ENCODE results near the gene TENT5A. TPM values are rescaled to one million over a fixed set of nuclear protein-coding genes. Genes with fewer than 3 reads are reported as not detected.

Gene TENT5A
- total RNA-seq, 4 donors from 2014 or later: 5.6 to 42.1 (median 34.2) TPM

DNA sequence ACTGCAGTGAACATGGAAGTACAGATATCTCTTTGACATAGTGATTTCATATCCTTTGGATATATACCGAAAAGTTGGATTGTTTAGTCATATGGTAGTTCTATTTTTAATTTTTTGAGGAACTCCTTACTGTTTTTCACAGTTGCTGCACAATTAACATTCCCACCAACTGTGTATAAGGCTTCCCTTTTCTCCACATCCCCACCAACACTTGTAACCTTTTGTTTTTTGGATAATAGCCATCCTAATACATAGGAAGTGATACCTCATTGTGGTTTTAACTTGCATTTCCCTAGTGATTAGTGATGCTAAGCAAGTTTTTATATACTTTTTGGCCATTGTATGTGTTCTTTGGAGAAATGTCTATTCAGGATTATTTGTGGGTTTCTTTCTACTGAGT is 45.1 kb upstream of the TENT5A start:
- H3K4me3 ChIP-seq: no peak overlapping the region
- H3K9me3 ChIP-seq: no peaks in the 10 kb centered on the region
- WGBS, 2 donors (ENCODE audit: low coverage in 1 of 2): 68 to 77% methylated on average over 1 of the region's 1 CpG
- H3K27ac ChIP-seq: no peak overlapping the region
- no peak for DNase-seq
- no peaks in the 10 kb centered on the region for H3K36me3 ChIP-seq
- intact Hi-C loops (cut with DNase I; ENCODE audit: low total_unique reads) (no loop called here), in situ Hi-C loops (cut with MboI; ENCODE audit: low pct_ligation_motif_present in 1 of 4, low pct_unique_long_range_greater_than_20kb in 1 of 4, low sequenced_read_pairs in 3 of 4) (no loop called here)
- no peaks in the 10 kb centered on the region for H3K27me3 ChIP-seq
- H3K4me1 ChIP-seq: no peaks in the 10 kb centered on the region
- TF ChIP-seq EP300 (IDR thresholded peaks at IDR 0.05; ENCODE audit: low read depth): no peak
- no peak for TF ChIP-seq POLR2A (IDR thresholded peaks at IDR 0.05)
- no peak for TF ChIP-seq POLR2AphosphoS5 (IDR thresholded peaks at IDR 0.05)
- TF ChIP-seq, protein P1, sequence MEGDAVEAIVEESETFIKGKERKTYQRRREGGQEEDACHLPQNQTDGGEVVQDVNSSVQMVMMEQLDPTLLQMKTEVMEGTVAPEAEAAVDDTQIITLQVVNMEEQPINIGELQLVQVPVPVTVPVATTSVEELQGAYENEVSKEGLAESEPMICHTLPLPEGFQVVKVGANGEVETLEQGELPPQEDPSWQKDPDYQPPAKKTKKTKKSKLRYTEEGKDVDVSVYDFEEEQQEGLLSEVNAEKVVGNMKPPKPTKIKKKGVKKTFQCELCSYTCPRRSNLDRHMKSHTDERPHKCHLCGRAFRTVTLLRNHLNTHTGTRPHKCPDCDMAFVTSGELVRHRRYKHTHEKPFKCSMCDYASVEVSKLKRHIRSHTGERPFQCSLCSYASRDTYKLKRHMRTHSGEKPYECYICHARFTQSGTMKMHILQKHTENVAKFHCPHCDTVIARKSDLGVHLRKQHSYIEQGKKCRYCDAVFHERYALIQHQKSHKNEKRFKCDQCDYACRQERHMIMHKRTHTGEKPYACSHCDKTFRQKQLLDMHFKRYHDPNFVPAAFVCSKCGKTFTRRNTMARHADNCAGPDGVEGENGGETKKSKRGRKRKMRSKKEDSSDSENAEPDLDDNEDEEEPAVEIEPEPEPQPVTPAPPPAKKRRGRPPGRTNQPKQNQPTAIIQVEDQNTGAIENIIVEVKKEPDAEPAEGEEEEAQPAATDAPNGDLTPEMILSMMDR (IDR thresholded peaks at IDR 0.05): no peak

- no peaks in the 10 kb centered on the region for H3K27me3 ChIP-seq
- H3K36me3 ChIP-seq: no peaks in the 10 kb centered on the region
- H3K27ac ChIP-seq: no peak overlapping the region
- in situ Hi-C loops (cut with MboI; ENCODE audit: low pct_ligation_motif_present in 1 of 4, low pct_unique_long_range_greater_than_20kb in 1 of 4, low sequenced_read_pairs in 3 of 4) (no loop called here), intact Hi-C loops (cut with DNase I; ENCODE audit: low total_unique reads) (no loop called here)
- DNase-seq: no peak
- no peak for TF ChIP-seq EP300 (IDR thresholded peaks at IDR 0.05; ENCODE audit: low read depth)
- no peak for TF ChIP-seq POLR2A (IDR thresholded peaks at IDR 0.05)
- TF ChIP-seq POLR2AphosphoS5 (IDR thresholded peaks at IDR 0.05): no peak
- TF ChIP-seq, protein P1 (IDR thresholded peaks at IDR 0.05): no peak
- WGBS, 2 donors (ENCODE audit: low coverage in 1 of 2): 80 to 100% methylated on average over 1 of the region's 1 CpG
- no peaks in the 10 kb centered on the region for H3K4me1 ChIP-seq
- no peaks in the 10 kb centered on the region for H3K9me3 ChIP-seq
- no peak overlapping the region for H3K4me3 ChIP-seq
Measured at GRCh38 chr6:81795890-81796289, 43.4 kb upstream of the TENT5A start.

- no peak overlapping the region for H3K27ac ChIP-seq
- H3K27me3 ChIP-seq: no peaks in the 10 kb centered on the region
- in situ Hi-C loops (cut with MboI; ENCODE audit: low pct_ligation_motif_present in 1 of 4, low pct_unique_long_range_greater_than_20kb in 1 of 4, low sequenced_read_pairs in 3 of 4): no loop called here
- H3K4me3 ChIP-seq: no peak overlapping the region
- peaks cover 0 to 4% (median under 1%) of the 10 kb centered on the region in 4 donors for H3K4me1 ChIP-seq
- H3K9me3 ChIP-seq: no peaks in the 10 kb centered on the region
- no peak for TF ChIP-seq POLR2AphosphoS5 (IDR thresholded peaks at IDR 0.05)
- TF ChIP-seq, protein P1 (IDR thresholded peaks at IDR 0.05): no peak
- no peak for TF ChIP-seq POLR2A (IDR thresholded peaks at IDR 0.05)
- no peak for TF ChIP-seq EP300 (IDR thresholded peaks at IDR 0.05; ENCODE audit: low read depth)
- WGBS, 2 donors (ENCODE audit: low coverage in 1 of 2): 63 to 87% methylated on average over 4 of the region's 4 CpGs
- no peak for DNase-seq
- intact Hi-C loops (cut with DNase I; ENCODE audit: low total_unique reads): no loop called here
- no peaks in the 10 kb centered on the region for H3K36me3 ChIP-seq
Measured at GRCh38 chr6:81793821-81794475, 41.5 kb upstream of the TENT5A start.

GRCh38 chr6:81792826-81793225 is 40.3 kb upstream of the TENT5A start:
- TF ChIP-seq POLR2AphosphoS5 (IDR thresholded peaks at IDR 0.05): no peak
- TF ChIP-seq EP300 (IDR thresholded peaks at IDR 0.05; ENCODE audit: low read depth): no peak
- TF ChIP-seq, protein P1 (IDR thresholded peaks at IDR 0.05): no peak
- no peak for TF ChIP-seq POLR2A (IDR thresholded peaks at IDR 0.05)
- in situ Hi-C loops (cut with MboI; ENCODE audit: low pct_ligation_motif_present in 1 of 4, low pct_unique_long_range_greater_than_20kb in 1 of 4, low sequenced_read_pairs in 3 of 4) (no loop called here), intact Hi-C loops (cut with DNase I; ENCODE audit: low total_unique reads) (no loop called here)
- no peaks in the 10 kb centered on the region for H3K9me3 ChIP-seq
- WGBS, 2 donors (ENCODE audit: low coverage in 1 of 2): 77 to 83% methylated on average over 1 of the region's 1 CpG
- no peak for DNase-seq
- no peaks in the 10 kb centered on the region for H3K36me3 ChIP-seq
- no peak overlapping the region for H3K27ac ChIP-seq
- H3K4me1 ChIP-seq: peaks cover 0 to 15% (median 3%) of the 10 kb centered on the region in 4 donors
- no peaks in the 10 kb centered on the region for H3K27me3 ChIP-seq
- H3K4me3 ChIP-seq: no peak overlapping the region
